HG02973 (cell line): ENCODE results near the gene KLK1.
"Not testable (repeated sequence)": the region's sequence is repeated elsewhere in the genome, so short reads cannot be mapped to it uniquely, and the experiment has no call there.

Experiments used
- ATAC-seq: cut with Tn5 transposase; IDR thresholded peaks from one replicate; pipeline ENCODE4 v1.9.1; 2021; ENCODE audit warnings: moderate library complexity; ENCODE audit not compliant: unreplicated experiment

KLK1 gene

GRCh38 chr19:50794074-50794875 lies 29.3 kb downstream of the KLK1 start:
- ATAC-seq, result no peak

DNA sequence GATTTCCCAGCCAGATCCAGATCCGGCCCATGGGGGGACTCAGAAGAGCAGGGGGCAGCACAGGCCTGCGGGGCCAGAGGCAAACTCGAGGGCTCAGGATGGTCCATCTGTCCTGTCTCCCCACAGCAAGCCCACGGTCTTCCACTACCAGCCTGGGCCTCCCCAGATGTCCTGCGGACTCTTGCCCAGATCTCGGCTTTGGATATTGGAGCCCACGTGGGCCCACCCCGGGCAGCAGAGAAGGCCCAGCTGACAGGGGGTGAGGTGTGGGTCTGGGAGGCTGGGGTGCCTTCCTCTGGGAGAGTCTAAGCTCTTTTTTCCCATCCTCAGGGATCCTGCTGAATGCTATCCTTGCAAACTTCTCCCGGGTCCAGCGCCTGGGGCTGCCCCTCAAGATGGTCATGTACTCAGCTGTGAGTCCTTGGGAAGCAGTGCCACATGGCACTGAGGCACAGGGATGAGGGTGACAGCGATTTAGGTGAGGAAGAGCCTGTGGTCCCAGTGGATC lies 30.0 kb downstream of the KLK1 start:
- ATAC-seq, result no peak

GRCh38 chr19:50792272-50793250 lies 31.0 kb downstream of the KLK1 start:
- ATAC-seq, result no peak

GRCh38 chr19:50791594-50792271 lies 31.9 kb downstream of the KLK1 start:
- ATAC-seq, result no peak

DNA sequence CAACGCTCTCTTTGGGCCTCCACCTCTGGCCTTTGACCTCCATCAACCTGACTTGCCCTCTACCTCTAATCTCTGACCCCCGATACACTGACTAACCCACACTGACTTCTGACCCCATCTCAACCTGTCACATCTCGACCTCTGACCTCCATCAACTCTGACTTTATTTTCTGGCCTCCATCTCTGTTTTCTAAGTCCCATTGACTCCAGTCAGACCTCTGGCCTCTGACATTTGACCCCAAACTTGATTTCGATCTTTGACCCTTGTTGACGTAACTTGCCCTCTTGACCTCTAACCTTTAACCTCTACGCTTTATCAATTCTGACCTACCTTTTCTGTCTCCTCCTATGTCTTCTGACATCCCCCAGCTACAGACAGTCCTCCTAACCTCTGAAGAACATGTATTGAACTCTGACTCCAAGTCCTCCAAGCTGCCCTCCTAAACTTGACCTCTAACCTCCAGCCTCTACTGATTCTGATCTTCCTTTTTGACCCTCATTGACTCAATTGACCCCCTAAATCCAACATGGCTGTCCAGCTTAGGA lies 32.6 kb downstream of the KLK1 start:
- ATAC-seq, result no peak

DNA sequence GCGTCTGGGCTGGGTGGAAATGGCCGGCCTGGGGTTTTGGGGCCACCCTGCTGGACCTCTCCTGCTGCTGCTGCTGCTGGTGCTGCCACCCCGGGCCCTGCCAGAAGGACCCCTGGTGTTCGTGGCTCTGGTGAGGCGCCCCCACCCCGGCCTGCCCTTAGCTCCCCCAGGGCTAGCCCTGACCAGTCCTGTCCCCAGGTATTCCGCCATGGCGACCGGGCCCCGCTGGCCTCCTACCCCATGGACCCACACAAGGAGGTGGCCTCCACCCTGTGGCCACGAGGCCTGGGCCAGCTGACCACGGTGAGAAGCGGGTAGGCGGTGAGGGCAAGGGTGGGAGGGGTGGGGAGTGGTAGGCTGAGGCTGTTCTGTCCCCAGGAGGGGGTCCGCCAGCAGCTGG lies 33.2 kb downstream of the KLK1 start, which contains the start of gene ACP4:
Gene ACP4, plus strand, starts transcription at position 20 of the 400 bp plus-strand sequence. Its CDS starts 0 bp downstream, at position 20.
- no peak for ATAC-seq

- no peak for ATAC-seq
Measured at GRCh38 chr19:50785329-50785728, 38.3 kb downstream of the KLK1 start.

- ATAC-seq, result no peak
Measured at GRCh38 chr19:50784710-50785109, 38.9 kb downstream of the KLK1 start.

DNA sequence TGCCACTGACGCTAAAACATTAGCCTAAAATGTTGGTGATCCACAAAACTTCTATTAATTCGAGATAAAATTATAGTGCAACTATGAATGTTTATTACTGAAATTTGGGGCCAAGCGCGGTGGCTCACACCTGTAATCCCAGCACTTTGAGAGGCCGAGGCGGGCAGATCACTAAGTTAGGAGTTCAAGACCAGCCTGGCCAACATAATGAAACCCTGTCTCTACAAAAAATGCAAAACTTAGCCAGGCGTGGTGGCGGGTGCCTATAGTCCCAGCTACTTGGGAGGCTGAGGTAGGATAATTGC lies 39.8 kb downstream of the KLK1 start:
- not testable (repeated sequence) for ATAC-seq

- no peak for ATAC-seq
Measured at GRCh38 chr19:50780753-50781435, 42.7 kb downstream of the KLK1 start.

DNA sequence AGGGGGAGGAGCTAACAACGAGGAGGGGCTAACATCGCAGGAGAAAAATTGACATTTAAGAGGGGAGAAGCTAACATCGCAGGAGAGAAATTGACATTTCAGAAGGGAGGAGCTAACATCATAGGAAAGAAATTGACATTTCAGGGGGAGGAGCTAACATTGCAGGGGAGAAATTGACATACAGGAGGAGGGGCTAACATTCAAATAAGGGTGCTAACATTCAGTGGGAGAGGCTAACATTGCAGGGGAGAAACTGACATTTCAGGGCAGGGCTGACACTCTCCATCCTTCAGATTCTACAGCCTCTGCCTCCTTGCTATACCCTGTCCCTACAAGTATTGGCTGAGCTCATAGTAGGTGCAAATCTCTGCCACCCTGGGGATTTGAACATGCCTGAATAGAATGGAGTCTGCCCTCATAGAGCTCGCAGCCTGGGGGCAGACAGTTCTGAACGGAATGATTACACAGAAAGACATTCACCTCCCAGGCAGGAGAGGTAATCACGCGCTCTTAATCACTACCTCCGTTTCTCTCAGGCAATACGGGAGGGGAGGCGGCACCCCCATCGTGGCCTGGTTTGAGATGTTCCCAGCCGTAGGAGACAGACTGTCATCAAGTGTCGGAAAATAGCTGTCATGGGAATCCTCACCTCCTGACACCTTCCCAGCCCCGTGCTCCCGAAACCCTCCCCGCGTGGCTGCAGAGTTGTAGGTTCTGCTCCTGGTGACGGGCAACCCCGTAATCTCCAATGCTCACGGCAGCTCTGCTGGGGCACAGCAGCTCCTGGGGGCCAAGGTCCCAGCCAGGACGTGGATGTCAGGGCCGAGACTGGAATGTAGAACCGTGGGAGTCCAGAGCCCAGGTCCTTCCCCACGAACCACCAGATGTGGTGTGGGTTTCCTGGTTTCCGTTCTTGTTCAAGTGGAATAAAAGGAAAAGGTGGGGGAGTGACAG lies 43.8 kb downstream of the KLK1 start:
- ATAC-seq, result no peak

GRCh38 chr19:50778906-50779430 lies 44.6 kb downstream of the KLK1 start:
- ATAC-seq, result no peak

DNA sequence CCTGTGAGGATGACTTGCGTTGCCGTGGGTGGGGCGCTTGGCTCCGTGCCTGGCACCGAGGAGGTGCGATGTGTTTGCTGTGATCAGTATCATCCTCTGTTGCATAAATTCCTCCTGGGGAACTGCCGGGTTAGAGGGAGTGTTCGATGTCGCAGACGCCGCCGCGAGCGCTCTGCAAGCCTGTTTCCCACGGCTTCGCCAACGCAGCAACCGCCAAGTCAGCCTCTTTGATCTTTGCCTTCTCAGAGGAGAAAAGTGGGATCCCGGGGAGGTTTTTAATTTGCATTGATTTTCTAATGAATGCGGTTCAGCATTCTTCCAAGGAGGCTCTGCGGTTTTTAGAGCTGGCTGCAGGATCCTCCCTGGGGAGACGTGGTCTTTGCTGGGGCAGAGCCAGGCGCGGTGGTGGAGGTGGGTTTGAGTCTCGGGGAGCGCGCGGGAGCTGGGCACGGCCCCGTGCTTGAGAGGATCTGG lies 45.7 kb downstream of the KLK1 start:
- ATAC-seq, result no peak

DNA sequence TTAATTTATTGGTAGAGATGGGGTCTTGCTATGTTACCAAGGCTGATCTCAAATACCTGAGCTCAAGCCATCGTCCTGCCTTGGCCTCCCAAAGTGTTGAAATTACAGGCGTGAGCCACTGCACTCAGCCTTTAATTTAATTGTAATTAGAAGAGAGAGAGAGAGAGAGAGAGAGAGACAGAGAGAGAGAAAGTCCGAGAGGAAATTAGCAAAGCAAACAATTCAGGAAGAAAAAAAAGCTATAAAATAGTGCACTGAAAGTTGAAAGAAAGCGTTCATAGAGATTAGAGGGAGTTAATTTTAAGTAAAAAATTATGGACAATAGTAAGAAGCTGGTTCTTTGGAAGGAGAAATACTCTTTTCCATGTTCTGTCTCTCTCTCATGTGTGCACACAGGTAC lies 46.3 kb downstream of the KLK1 start:
- ATAC-seq, result no peak

DNA sequence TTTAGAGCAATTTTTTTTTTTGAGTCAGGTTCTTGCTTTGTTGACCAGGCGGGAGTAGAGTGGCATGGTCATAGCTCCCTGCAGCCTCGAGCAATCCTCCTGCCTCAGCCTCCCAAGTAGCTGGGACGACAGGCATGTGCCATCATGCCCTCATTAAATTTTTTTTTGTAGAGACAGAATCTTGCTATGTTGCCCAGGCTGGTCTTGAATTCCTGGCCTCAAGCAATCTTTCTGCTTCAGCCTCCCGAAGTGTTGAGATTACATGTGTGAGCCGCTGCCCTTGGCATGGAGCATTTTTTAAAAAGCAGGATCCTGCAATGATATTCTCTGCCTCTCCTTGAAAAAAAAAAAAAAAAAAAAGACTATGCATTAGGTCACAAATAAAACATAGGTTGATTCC lies 47.5 kb downstream of the KLK1 start:
- no peak for ATAC-seq

- not testable (repeated sequence) for ATAC-seq
Measured at GRCh38 chr19:50773454-50773853, 50.1 kb downstream of the KLK1 start.

GRCh38 chr19:50772912-50773311 lies 50.7 kb downstream of the KLK1 start:
- not testable (repeated sequence) for ATAC-seq

GRCh38 chr19:50772476-50772875 lies 51.1 kb downstream of the KLK1 start:
- ATAC-seq, result no peak

- no peak for ATAC-seq
Measured at GRCh38 chr19:50770888-50771287, 52.7 kb downstream of the KLK1 start.
